Activated naive CD4-positive, alpha-beta T cell treated with anti-CD3 and anti-CD28 coated beads, Interleukin-2, amount 50 U/mL, for 24 hours (primary cell): Measurements from ENCODE around the gene CYTL1.
"Not testable (repeated sequence)": the region's sequence is repeated elsewhere in the genome, so short reads cannot be mapped to it uniquely, and the experiment has no call there.

ENCODE experiments used
- H3K27ac Mint-ChIP-seq: one replicate; pipeline ENCODE4 v1.8.0; 2021; ENCODE audit warnings: mild to moderate bottlenecking, mixed read lengths
- H3K27me3 Mint-ChIP-seq: one replicate; pipeline ENCODE4 v1.8.0; 2021; ENCODE audit warnings: mixed read lengths
- H3K36me3 Mint-ChIP-seq: one replicate; pipeline ENCODE4 v1.8.0; 2021; ENCODE audit warnings: mixed read lengths
- H3K4me1 Mint-ChIP-seq: one replicate; pipeline ENCODE4 v1.8.0; 2021; ENCODE audit warnings: mixed read lengths
- H3K4me3 Mint-ChIP-seq: one replicate; pipeline ENCODE4 v1.8.0; 2021; ENCODE audit warnings: mild to moderate bottlenecking, mixed read lengths
- H3K9me3 Mint-ChIP-seq: one replicate; pipeline ENCODE4 v1.8.0; 2021; ENCODE audit warnings: mixed read lengths

CYTL1 gene, protein sequence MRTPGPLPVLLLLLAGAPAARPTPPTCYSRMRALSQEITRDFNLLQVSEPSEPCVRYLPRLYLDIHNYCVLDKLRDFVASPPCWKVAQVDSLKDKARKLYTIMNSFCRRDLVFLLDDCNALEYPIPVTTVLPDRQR

GRCh38 chr4:5019274-5019673, at the start of gene CYTL1:
CYTL1 (minus strand) TSS chr4:5019458; CDS start chr4:5019445, 13 bp downstream.
- Mint-ChIP-seq H3K27me3 (peaks cover 11% of the 10 kb centered on the region), H3K4me3 (no peak within 1 kb of the TSS), H3K36me3 (no peaks in the 10 kb centered on the region), H3K27ac (no peak within 1 kb of the TSS), H3K4me1 (no peaks in the 10 kb centered on the region), H3K9me3 (peaks cover 5% of the 10 kb centered on the region)

GRCh38 chr4:5067908-5068307, 48.6 kb upstream of the CYTL1 start:
- Mint-ChIP-seq H3K9me3 (peaks cover 14% of the 10 kb centered on the region), H3K36me3 (no peaks in the 10 kb centered on the region), H3K4me3 (no peak overlapping the region), H3K4me1 (no peaks in the 10 kb centered on the region), H3K27me3 (no peaks in the 10 kb centered on the region), H3K27ac (no peak overlapping the region)

GRCh38 chr4:5066968-5067367, 47.7 kb upstream of the CYTL1 start:
- H3K36me3 Mint-ChIP-seq: not testable (repeated sequence)
- H3K9me3 Mint-ChIP-seq: peaks cover 14% of the 10 kb centered on the region

GRCh38 chr4:5066101-5066500, 46.8 kb upstream of the CYTL1 start:
- Mint-ChIP-seq H3K27ac (no peak overlapping the region), H3K4me3 (no peak overlapping the region), H3K27me3 (peaks cover 2% of the 10 kb centered on the region), H3K36me3 (no peaks in the 10 kb centered on the region), H3K9me3 (peaks cover 16% of the 10 kb centered on the region), H3K4me1 (no peaks in the 10 kb centered on the region)

More at GRCh38 chr4:5066968-5067367, 47.7 kb upstream of the CYTL1 start:
- not testable (repeated sequence) for H3K27me3 Mint-ChIP-seq, H3K4me3 Mint-ChIP-seq, H3K27ac Mint-ChIP-seq, H3K4me1 Mint-ChIP-seq

GRCh38 chr4:5055411-5055810, 36.2 kb upstream of the CYTL1 start:
- Mint-ChIP-seq H3K4me3 (no peak overlapping the region), H3K36me3 (no peaks in the 10 kb centered on the region), H3K4me1 (peaks cover 12% of the 10 kb centered on the region), H3K27me3 (peaks cover 19% of the 10 kb centered on the region), H3K9me3 (no peaks in the 10 kb centered on the region), H3K27ac (no peak overlapping the region)

DNA sequence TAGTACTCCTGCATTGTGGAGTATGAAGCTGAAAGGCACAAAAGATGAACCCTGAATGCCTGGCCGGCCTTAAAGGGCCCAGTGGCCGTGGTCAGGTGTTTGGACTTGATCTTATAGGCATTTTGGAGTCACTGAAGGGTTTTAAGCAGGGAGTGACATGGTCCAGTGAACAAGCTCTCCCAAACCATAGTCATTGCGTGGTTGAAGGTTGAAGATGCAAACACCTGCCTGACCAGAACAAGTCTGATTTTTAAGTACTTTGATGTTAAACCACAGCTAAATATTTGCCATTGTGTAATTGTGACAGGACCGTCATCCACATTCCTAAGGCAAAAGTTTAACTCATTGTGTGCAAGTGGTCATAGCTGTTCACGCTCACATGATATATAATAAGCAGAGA, 35.3 kb upstream of the CYTL1 start:
- Mint-ChIP-seq H3K36me3 (no peaks in the 10 kb centered on the region), H3K27me3 (peaks cover 22% of the 10 kb centered on the region), H3K9me3 (no peaks in the 10 kb centered on the region), H3K27ac (no peak overlapping the region), H3K4me3 (no peak overlapping the region), H3K4me1 (peaks cover 14% of the 10 kb centered on the region)

DNA sequence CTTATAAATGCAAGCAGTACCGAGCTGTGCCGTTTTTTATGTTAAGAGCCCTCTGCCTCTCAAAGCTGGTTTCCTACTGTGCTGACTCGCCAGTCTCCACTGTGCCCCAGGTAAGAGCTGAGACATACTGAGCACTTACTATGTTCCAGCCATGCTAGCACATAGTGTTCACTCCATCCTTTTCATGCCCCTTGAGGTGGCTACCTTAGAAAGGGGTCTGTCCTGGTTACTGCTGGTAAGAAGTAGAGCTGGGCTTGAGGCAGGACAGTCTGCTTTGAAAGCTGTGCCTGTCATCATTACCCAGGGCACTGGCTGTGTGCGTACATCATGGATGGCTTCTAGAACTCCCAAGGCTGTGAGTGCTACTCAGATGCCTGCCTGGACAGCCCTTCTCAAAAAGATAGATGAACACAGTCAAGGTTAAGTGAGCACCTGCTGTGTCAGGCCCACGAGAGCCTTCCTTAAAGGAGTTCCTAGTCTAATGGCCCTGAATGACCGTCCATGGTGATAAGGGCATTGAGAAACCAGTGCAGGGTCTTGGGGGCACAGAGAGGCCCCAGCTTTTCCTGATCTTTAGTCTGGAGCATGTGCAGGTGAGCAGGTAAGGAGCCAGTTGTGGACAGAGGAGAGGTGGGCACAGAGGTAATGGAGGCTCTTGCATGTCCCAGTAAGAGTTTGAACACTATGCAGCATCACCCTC, 33.6 kb upstream of the CYTL1 start:
- no peak overlapping the region for H3K27ac Mint-ChIP-seq
- peaks cover 14% of the 10 kb centered on the region for H3K4me1 Mint-ChIP-seq
- no peaks in the 10 kb centered on the region for H3K9me3 Mint-ChIP-seq
- no peak overlapping the region for H3K4me3 Mint-ChIP-seq
- peaks cover 29% of the 10 kb centered on the region for H3K27me3 Mint-ChIP-seq
- no peaks in the 10 kb centered on the region for H3K36me3 Mint-ChIP-seq

- peaks cover 31% of the 10 kb centered on the region for H3K27me3 Mint-ChIP-seq
- H3K4me1 Mint-ChIP-seq: peaks cover 14% of the 10 kb centered on the region
- no peaks in the 10 kb centered on the region for H3K9me3 Mint-ChIP-seq
- H3K27ac Mint-ChIP-seq: no peak overlapping the region
- no peaks in the 10 kb centered on the region for H3K36me3 Mint-ChIP-seq
- peak overlapping the region; percentile 42 for H3K4me3 Mint-ChIP-seq
Measured at GRCh38 chr4:5052204-5052702, 33.0 kb upstream of the CYTL1 start.

DNA sequence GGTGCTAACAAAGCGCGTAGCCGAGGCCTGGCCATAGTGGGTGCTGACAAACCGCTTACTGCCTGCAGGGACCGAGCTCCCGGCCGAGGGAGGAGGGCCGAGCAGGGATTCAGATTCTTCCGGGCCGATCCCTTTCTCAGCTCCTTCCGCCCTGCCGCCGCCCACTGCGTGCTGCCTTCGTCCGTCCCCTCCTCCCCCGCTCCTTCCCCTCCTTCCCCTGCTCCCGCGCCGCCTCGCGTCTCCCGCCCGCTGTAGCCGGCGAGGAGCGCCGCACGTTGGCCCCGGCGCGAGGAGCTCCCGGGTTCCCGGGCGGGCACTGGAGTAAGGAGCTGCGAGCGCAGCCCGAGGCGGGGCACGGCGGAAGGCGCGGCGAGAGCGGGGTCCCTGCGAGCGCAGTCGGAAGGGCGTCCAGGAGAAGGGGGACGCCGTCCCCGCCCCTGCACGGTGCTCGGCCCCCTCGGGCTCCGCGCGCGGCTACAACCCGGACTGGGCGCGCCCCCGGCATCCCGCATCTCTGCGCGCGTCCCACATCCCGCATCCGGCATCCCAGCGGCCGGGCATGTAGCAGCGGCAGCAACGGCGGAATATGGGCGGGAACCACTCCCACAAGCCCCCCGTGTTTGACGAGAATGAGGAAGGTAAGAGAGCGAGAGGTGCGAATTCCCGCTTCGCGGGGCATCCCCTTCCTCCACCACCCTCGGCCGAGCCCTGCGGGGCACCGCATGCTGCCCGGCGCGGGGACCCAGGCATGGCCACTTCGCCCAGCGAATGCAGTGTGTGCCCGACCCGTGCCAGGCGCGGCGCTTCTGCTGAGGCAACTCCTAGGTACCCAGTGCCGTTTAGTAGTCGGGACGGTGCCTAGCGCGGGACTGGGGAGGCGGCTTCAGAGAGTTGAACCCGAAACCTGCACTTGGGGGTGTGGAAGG, 32.3 kb upstream of the CYTL1 start, which contains the start of gene STK32B:
Gene STK32B, plus strand, starts transcription at position 203 of the 926 bp plus-strand sequence.
- Mint-ChIP-seq H3K4me3 (peak within 1 kb of the TSS; percentile 66), H3K9me3 (no peaks in the 10 kb centered on the region), H3K4me1 (peaks cover 14% of the 10 kb centered on the region), H3K36me3 (no peaks in the 10 kb centered on the region), H3K27me3 (peaks cover 33% of the 10 kb centered on the region), H3K27ac (no peak within 1 kb of the TSS)

- H3K4me1 Mint-ChIP-seq: peaks cover 14% of the 10 kb centered on the region
- peaks cover 39% of the 10 kb centered on the region for H3K27me3 Mint-ChIP-seq
- peak overlapping the region; percentile 66 for H3K4me3 Mint-ChIP-seq
- H3K36me3 Mint-ChIP-seq: no peaks in the 10 kb centered on the region
- H3K27ac Mint-ChIP-seq: no peak overlapping the region
- H3K9me3 Mint-ChIP-seq: no peaks in the 10 kb centered on the region
Measured at GRCh38 chr4:5050520-5051277, 31.4 kb upstream of the CYTL1 start.

- Mint-ChIP-seq H3K27me3 (peaks cover 37% of the 10 kb centered on the region), H3K4me1 (peaks cover 14% of the 10 kb centered on the region), H3K9me3 (no peaks in the 10 kb centered on the region), H3K4me3 (no peak overlapping the region), H3K36me3 (no peaks in the 10 kb centered on the region), H3K27ac (no peak overlapping the region)
Measured at GRCh38 chr4:5048721-5049120, 29.5 kb upstream of the CYTL1 start.

DNA sequence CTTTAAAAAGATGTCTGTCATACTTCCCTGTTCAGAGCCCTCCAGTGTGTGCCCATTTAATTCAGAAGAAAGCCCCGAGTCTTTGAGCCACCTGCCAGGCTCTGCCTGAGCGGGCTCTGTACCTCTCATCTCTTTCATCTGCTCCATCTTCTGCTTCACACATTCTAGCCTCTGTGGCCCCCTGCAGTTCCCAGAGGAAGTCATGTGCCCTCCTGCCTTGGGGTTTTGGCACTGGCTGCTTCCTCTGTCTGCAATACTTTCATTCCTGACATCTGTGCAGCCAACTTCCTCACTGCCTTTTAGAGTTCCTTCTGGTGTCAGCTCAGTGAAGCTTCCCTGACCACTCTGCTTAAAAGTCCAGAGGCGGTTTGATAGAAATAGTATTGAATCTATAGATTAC, 25.8 kb upstream of the CYTL1 start:
- Mint-ChIP-seq H3K4me3 (no peak overlapping the region), H3K27ac (no peak overlapping the region), H3K4me1 (no peaks in the 10 kb centered on the region), H3K36me3 (no peaks in the 10 kb centered on the region), H3K9me3 (no peaks in the 10 kb centered on the region), H3K27me3 (peaks cover 19% of the 10 kb centered on the region)

DNA sequence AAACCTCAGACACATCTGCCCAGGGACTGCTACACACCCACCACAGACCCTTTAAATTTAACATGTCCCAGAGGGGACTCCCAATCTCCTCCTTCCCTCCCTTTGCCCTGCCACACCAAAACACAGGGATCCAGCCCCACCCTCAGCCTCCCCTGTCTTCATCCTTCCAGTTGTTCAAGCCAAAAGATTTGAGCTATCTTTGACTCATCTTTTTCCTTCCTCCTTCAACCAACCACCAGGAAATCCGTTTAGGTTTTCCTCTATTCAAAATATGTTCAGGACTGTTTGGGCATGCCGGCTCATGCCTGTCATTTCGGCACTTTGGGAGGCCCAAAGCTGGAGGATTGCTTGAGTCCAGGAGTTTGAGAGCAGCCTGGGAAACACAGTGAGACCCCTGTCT, 25.1 kb upstream of the CYTL1 start:
- no peak overlapping the region for H3K4me3 Mint-ChIP-seq
- no peak overlapping the region for H3K27ac Mint-ChIP-seq
- no peaks in the 10 kb centered on the region for H3K4me1 Mint-ChIP-seq
- no peaks in the 10 kb centered on the region for H3K9me3 Mint-ChIP-seq
- peaks cover 17% of the 10 kb centered on the region for H3K27me3 Mint-ChIP-seq
- H3K36me3 Mint-ChIP-seq: no peaks in the 10 kb centered on the region

- no peaks in the 10 kb centered on the region for H3K36me3 Mint-ChIP-seq
- H3K4me1 Mint-ChIP-seq: no peaks in the 10 kb centered on the region
- H3K27ac Mint-ChIP-seq: no peak overlapping the region
- H3K9me3 Mint-ChIP-seq: no peaks in the 10 kb centered on the region
- H3K4me3 Mint-ChIP-seq: no peak overlapping the region
- peaks cover 12% of the 10 kb centered on the region for H3K27me3 Mint-ChIP-seq
Measured at GRCh38 chr4:5043579-5043978, 24.3 kb upstream of the CYTL1 start.

DNA sequence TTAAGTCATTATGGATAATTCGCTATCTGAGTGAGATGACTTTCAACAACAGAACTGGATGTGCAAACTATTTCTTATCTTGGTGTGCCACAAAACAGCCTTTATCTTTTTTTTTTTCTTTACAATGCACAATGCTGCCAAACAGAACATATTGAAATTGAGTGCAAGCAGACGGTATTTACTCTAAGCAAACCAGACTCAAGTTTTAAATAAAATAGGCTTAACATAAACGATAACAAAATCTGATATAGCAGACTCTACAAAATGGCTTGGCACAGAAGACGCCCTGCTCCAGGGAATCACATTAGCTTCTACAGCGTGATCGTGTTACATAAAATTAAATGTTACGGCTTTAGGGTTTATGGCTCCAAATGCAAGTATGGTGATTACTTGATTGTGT, 22.4 kb upstream of the CYTL1 start:
- Mint-ChIP-seq H3K9me3 (no peaks in the 10 kb centered on the region), H3K36me3 (no peaks in the 10 kb centered on the region), H3K4me3 (no peak overlapping the region), H3K27ac (no peak overlapping the region), H3K27me3 (peaks cover 7% of the 10 kb centered on the region), H3K4me1 (no peaks in the 10 kb centered on the region)
